HUES48 (cell line): ENCODE results near the gene SNX22.

ENCODE experiments used
- H3K27ac ChIP-seq: one replicate; pipeline ENCODE4 v1.7.0; 2013; ENCODE audit warnings: low read depth, low read length, inconsistent platforms
- H3K27me3 ChIP-seq: 2 replicates; pipeline ENCODE4 v1.6.1; 2013; ENCODE audit warnings: mild to moderate bottlenecking, low read length; ENCODE audit not compliant: control insufficient read depth, insufficient read depth
- H3K36me3 ChIP-seq: 2 replicates; pipeline ENCODE4 v1.6.1; 2013; ENCODE audit warnings: low read length; ENCODE audit not compliant: control insufficient read depth, insufficient read depth
- H3K4me1 ChIP-seq: 2 replicates; pipeline ENCODE4 v1.6.1; 2013; ENCODE audit warnings: mild to moderate bottlenecking, low read length; ENCODE audit not compliant: control insufficient read depth, insufficient read depth
- H3K4me3 ChIP-seq: 2 replicates; pipeline ENCODE4 v1.5.1; 2013; ENCODE audit warnings: mild to moderate bottlenecking, low read depth, low read length
- H3K9ac ChIP-seq: 2 replicates; pipeline ENCODE4 v1.6.1; 2013; ENCODE audit warnings: mild to moderate bottlenecking, low read depth, low read length, moderate library complexity
- H3K9me3 ChIP-seq: 2 replicates; pipeline ENCODE4 v1.6.1; 2013; ENCODE audit warnings: low read length; ENCODE audit not compliant: control insufficient read depth, insufficient read depth

Gene SNX22

DNA sequence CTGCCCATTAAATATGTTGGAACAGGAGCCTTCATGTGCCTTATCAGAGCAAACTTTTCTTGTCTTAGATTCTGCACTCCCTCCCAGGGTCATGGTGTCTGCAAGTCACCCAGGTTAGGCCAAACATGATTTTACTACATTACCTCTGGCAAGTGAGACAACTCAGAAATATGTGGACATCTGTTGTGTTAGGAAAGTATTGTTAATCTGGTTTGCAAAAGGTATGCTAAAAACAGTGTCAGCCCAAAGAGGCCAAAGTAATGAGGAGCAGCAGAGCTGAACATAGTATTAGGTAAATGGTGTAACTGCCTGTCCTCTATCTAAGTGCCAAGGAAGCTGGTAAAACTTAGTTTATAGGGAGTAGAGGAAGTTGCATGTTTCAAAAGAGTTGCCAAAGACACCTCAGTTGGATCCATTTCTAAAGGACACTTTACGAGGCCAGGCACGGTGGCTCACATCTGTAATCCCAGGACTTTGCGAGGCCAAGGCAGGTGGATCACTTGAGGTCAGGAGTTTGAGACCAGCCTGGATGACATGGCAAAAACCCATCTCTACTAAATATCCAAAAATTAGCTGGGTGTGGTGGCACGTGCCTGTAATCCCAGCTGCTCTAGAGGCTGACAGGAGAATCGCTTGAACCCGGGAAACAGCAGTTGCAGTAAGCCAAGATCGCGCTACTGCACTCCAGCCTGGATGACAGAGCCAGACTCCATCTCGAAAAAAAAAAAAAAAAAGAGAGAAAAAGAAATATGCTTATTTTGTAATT lies 33.8 kb downstream of the SNX22 start:
- Histone ChIP-seq H3K27me3 (no peaks in the 10 kb centered on the region), H3K4me1 (no peaks in the 10 kb centered on the region), H3K9ac (no peak overlapping the region), H3K4me3 (no peak overlapping the region), H3K36me3 (peaks cover 19% of the 10 kb centered on the region; the same call in 1 of the 2 replicates), H3K9me3 (no peaks in the 10 kb centered on the region), H3K27ac (no peak overlapping the region)

DNA sequence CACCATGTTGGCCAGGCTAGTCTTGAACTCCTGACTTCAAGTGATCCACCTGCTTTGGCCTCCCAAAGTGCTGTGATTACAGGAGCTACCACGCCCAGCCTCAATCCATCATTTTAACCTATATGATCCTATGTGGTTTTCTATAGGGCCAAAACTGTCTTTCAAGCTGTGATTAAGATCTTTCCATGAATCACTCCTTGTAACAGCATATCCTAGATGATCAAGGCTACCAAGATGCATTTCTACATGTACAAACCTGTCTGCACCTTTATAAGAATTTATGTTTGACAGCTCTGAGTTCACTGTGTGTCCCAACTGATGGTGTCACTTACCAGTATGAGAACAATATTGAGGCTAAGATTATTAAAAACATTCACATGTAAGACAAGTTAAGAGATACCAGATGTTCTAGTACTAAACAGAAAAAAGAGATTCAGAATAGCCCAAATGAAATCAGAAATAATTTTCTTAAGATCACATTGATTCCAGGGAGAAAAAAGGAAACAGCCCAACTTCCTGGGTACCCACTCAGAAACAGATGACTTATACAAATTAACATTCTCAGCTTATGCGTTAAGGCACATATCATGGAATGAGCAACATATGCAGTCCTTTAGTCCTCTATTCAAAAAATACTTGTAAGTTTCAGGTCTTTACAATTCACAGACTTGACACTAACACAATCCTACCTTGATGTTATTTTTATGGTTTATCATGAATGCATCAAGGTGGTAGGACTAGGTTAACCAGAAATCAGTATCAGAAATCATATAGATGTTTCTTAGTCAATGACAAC lies 36.1 kb downstream of the SNX22 start:
- H3K9me3 ChIP-seq = no peaks in the 10 kb centered on the region
- H3K36me3 ChIP-seq = peaks cover 11% of the 10 kb centered on the region; the same call in 1 of the 2 replicates
- no peak overlapping the region for H3K4me3 ChIP-seq
- peaks cover 3% of the 10 kb centered on the region; the same call in 1 of the 2 replicates for H3K4me1 ChIP-seq
- no peaks in the 10 kb centered on the region for H3K27me3 ChIP-seq
- H3K27ac ChIP-seq = no peak overlapping the region
- no peak overlapping the region for H3K9ac ChIP-seq

DNA sequence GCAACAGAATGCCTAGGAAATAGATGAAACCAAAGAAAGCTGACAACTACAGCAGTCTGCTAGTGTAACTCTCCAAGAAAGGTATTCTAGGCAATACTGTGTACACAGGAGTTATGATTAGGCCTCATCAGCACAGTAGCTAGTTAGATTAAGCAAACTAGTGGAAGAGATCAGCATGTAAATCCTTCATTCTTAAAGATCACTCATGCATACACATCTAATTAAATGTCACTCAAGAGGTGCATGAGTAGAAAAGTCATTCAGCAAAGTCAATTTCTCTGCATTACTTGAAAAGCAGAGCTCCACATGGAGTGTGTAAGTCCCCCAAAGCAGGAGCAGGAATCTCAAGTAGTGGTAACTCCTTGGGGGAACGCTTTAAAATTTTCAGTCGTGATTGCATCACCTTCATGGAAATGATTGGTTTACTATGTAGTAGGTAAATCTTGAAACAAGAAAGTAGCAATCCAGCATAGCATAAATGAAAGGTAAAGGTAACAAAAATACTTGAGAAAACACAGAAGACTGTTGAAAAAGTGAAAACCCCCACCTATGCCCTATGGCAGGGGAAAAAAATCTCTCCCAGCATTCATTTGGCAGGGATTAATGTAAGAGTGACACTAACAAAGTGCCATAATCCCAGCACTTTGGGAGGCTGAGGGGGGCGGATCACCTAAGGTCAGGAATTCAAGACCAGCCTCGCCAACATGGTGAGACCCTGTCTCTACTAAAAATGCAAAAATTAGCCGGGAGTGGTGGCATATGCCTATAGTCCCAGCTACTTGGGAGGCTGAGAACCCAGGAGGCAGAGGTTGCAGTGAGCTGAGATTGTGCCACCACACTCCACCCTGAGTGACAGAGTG lies 40.7 kb downstream of the SNX22 start:
- H3K36me3 ChIP-seq = peaks cover 24% of the 10 kb centered on the region; the same call in 1 of the 2 replicates
- no peaks in the 10 kb centered on the region for H3K27me3 ChIP-seq
- no peak overlapping the region for H3K4me3 ChIP-seq
- H3K9ac ChIP-seq = no peak overlapping the region
- H3K27ac ChIP-seq = no peak overlapping the region
- no peaks in the 10 kb centered on the region for H3K9me3 ChIP-seq
- peaks cover 3% of the 10 kb centered on the region; the same call in 1 of the 2 replicates for H3K4me1 ChIP-seq

DNA sequence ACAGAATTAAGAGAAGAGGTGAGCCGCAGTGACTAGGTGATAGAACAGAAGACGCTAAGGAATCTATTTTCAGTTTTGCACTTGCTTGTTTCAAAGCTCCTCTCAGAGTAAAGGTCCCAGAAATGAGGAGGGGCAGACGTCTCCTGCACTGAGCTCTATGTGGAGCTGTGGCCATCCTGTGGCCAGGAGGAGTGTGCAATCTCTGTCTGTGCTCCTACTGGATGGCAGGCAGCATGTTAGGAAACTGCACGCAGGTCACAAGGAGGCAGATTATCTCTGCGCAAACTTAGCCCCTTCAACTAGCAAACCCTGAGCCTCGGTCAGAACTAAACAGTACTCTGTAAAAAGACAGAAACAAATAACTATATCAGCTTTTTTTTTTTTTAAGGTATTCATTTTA lies 42.4 kb downstream of the SNX22 start:
- Histone ChIP-seq H3K36me3 (0 out of 2 replicates have a peak, but pooled peaks cover 14% of the 10 kb centered on the region), H3K4me1 (peaks cover 3% of the 10 kb centered on the region; the same call in 1 of the 2 replicates), H3K4me3 (no peak overlapping the region), H3K9ac (no peak overlapping the region), H3K27ac (no peak overlapping the region), H3K9me3 (no peaks in the 10 kb centered on the region), H3K27me3 (no peaks in the 10 kb centered on the region)

DNA sequence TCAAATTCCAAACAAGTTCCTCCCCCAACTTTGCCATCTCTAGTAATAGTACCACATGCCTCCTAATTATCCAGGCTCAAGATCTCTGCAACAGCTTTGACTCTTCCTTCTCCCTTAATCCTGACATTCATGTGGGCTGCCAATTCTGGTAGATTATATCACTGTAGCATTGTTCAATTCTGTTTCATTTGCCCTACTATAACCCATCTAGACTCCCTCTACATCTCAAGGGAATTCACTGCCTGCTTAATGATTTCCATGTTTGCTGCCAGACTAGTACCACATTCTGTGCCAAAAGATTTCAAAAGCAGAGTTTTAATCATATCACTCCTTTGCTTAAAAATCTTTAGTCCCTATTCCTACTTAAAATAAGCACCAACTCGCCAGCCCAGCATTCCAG lies 45.9 kb downstream of the SNX22 start:
- Histone ChIP-seq H3K9me3 (no peaks in the 10 kb centered on the region), H3K27ac (no peak overlapping the region), H3K4me1 (0 out of 2 replicates have a peak, but pooled peaks cover under 1% of the 10 kb centered on the region), H3K27me3 (no peaks in the 10 kb centered on the region), H3K36me3 (peaks cover 22% of the 10 kb centered on the region), H3K9ac (no peak overlapping the region), H3K4me3 (no peak overlapping the region)

DNA sequence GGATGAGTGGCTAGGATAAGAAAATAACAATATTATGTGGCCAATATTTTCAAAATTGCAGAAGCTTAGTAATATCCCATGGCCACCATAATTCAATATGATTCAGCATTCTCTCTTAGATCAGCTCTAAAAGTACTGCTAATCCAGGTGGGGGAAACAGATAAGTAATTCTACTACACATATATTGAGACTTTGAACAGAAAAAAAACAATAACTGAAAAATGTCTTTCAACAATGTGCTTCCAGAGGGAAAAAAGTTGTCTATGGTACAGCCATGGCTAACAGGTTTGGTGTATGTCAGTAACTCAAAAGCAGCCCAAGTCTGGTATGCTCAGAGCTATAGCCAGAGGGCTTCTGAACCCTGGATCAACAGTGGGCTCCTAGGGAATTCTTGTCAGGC lies 53.7 kb downstream of the SNX22 start:
- H3K9ac ChIP-seq = no peak overlapping the region
- H3K27ac ChIP-seq = no peak overlapping the region
- H3K4me1 ChIP-seq = no peaks in the 10 kb centered on the region
- H3K27me3 ChIP-seq = no peaks in the 10 kb centered on the region
- no peaks in the 10 kb centered on the region for H3K9me3 ChIP-seq
- H3K4me3 ChIP-seq = no peak overlapping the region
- H3K36me3 ChIP-seq = peaks cover 27% of the 10 kb centered on the region
